Fibroblast of lung (primary cell): ENCODE data around the gene CDK11B. TPM values are rescaled to one million over a fixed set of nuclear protein-coding genes. Genes with fewer than 3 reads are reported as not detected.

Experiments
- DNase-seq, 2 donors: peaks; one replicate each; pipeline versions ENCODE4 v3.0.0 to v3.0.0-alpha.2; 2010; ENCODE audit warnings: low read depth in 2 of 2
- H2AFZ ChIP-seq: 2 replicates; pipeline ENCODE4 v1.5.1; 2012; ENCODE audit warnings: low read length, control low read depth, inconsistent platforms
- H3K27ac ChIP-seq: 2 replicates; pipeline ENCODE4 v1.5.1; 2011; ENCODE audit warnings: low read length, control low read depth; ENCODE audit not compliant: insufficient read depth
- H3K27me3 ChIP-seq: 2 replicates; pipeline ENCODE4 v1.5.1; 2011; ENCODE audit warnings: mild to moderate bottlenecking, low read length; ENCODE audit not compliant: control insufficient read depth, insufficient read depth
- H3K36me3 ChIP-seq: 2 replicates; pipeline ENCODE4 v1.5.1; 2011; ENCODE audit warnings: low read length; ENCODE audit not compliant: control insufficient read depth, insufficient read depth
- H3K4me1 ChIP-seq: 2 replicates; pipeline ENCODE4 v1.5.1; 2011; ENCODE audit warnings: low read length; ENCODE audit not compliant: control insufficient read depth, insufficient read depth; ENCODE audit errors: extremely low read depth
- H3K4me2 ChIP-seq: 2 replicates; pipeline ENCODE4 v1.5.1; 2011; ENCODE audit warnings: low read length, control low read depth; ENCODE audit not compliant: insufficient read depth; ENCODE audit errors: extremely low read depth
- H3K4me3 ChIP-seq, 4 experiments: fragments of 200-600 bp in 1 of 4; sonication (generic) in 1 of 4; replicated peaks in 1 of 4; 2 replicates each; pipeline ENCODE4 v1.5.1; 2011 to 2016; ENCODE audit warnings: low read length in 4 of 4, low read depth in 3 of 4, mild to moderate bottlenecking in 3 of 4, control low read depth in 2 of 4, inconsistent platforms in 1 of 4, mixed read lengths in 1 of 4; ENCODE audit not compliant: insufficient read depth in 1 of 4; ENCODE audit errors: control extremely low read depth in 1 of 4
- H3K79me2 ChIP-seq: 2 replicates; pipeline ENCODE4 v1.5.1; 2012; ENCODE audit warnings: mild to moderate bottlenecking, low read length, inconsistent platforms; ENCODE audit not compliant: control insufficient read depth, insufficient read depth
- H3K9ac ChIP-seq: 2 replicates; pipeline ENCODE4 v1.5.1; 2011; ENCODE audit warnings: mild to moderate bottlenecking, low read length, control low read depth; ENCODE audit not compliant: insufficient read depth
- H3K9me3 ChIP-seq: 2 replicates; pipeline ENCODE4 v1.5.1; 2012; ENCODE audit warnings: low read depth, low read length; ENCODE audit not compliant: control insufficient read depth, insufficient read depth
- H4K20me1 ChIP-seq: 2 replicates; pipeline ENCODE4 v1.5.1; 2011; ENCODE audit warnings: low read length; ENCODE audit not compliant: control insufficient read depth, insufficient read depth; ENCODE audit errors: extremely low read depth
- CTCF ChIP-seq, 2 donors: IDR thresholded peaks in 1 of 2; conservative IDR thresholded peaks in 1 of 2; 1 replicate in 1 of 2; 2 replicates in 1 of 2; pipeline ENCODE4 v1.5.1; 2011 to 2012; ENCODE audit warnings: low read length in 2 of 2, control low read depth in 1 of 2, inconsistent platforms in 1 of 2, low read depth in 1 of 2, mild to moderate bottlenecking in 1 of 2
- EZH2 ChIP-seq: IDR thresholded peaks from 2 replicates; pipeline ENCODE4 v1.5.1; 2012; ENCODE audit warnings: low read length, control low read depth, mild to moderate bottlenecking; ENCODE audit errors: missing control alignments
- polyA plus RNA-seq, 2 donors: library from polyadenylated mRNA; depleted of rRNA in 1 of 2; stranded (reverse) in 1 of 2; unstranded in 1 of 2; fragments of >200 nt; gene quantifications; 2 replicates each; pipeline ENCODE4 v1.2.1, GENCODE V29; 2011 to 2012; ENCODE audit warnings: missing spikeins in 1 of 2
- total RNA-seq: library from RNA; depleted of rRNA; stranded (reverse); fragments of >200 nt; gene quantifications from 2 replicates; pipeline ENCODE4 v1.2.1, GENCODE V29; 2014

Gene CDK11B
- total and polyA plus RNA-seq, 2 donors (not counting 1 experiment from before 2014, with no cell fraction given): 2.5 to 9.7 TPM

GRCh38 chr1:1622788-1623094 is 36.1 kb downstream of the CDK11B start:
- Histone ChIP-seq H3K4me2 (no peak overlapping the region), H3K9ac (no peak overlapping the region), H3K4me3 (no peak overlapping the region), H2AFZ (no peak overlapping the region), H3K36me3 (peaks cover 6% of the 10 kb centered on the region), H3K27ac (no peak overlapping the region), H3K27me3 (no peaks in the 10 kb centered on the region), H4K20me1 (no peaks in the 10 kb centered on the region), H3K4me1 (no peaks in the 10 kb centered on the region), H3K9me3 (no peaks in the 10 kb centered on the region), H3K79me2 (no peaks in the 10 kb centered on the region)
- DNase-seq: no peak
- TF ChIP-seq EZH2 (no peak), CTCF (conservative IDR thresholded peaks at IDR 0.05 in 1 of 2, IDR thresholded peaks at IDR 0.05 in 1 of 2; ENCODE audit: low read depth in 1 of 2, low read length in 2 of 2) (no peak)

DNA sequence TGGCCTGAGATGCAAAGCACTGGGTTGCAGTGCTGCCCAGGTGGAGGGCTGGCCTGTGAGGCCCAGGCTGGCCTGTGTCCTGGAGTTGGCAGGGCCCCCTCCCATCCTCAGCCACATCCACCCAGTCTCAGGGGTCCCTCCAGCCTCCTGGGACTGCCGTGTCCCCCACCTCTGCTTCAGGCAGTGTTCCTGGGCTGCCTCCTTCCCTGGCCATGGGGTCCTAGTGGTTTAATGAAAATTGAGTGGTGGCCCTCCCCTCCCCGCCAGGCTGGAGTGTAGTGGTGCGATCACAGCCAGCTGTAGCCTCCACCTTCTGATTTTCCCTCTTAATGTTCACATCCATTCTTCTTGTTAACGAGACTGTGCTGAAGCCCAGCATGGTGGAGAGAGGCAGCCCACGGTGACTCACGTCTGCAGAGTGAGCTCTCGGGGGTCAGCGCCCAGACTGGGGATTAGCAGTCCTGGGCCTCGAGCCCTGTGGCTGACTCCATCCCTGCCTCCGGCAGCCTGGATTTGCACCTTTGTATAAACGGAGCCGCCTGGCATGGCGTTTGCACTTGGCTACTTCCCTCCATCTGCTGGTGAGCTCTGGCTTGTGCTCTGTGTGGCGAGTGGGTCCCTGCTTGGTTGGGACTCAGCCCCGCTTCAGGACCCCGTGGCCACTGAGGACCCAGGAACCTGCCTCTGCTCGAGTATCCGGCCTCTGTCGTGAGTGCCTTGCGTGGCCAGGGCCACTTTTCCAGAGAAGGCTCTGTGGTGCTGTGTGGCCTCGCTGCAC is 36.6 kb downstream of the CDK11B start:
- no peak overlapping the region for H3K27ac ChIP-seq
- no peaks in the 10 kb centered on the region for H3K9me3 ChIP-seq
- no peak overlapping the region for H3K4me2 ChIP-seq
- peak in 1 of 2 donors; percentile 48 for DNase-seq
- H3K79me2 ChIP-seq: peaks cover 1% of the 10 kb centered on the region
- no peak for TF ChIP-seq EZH2
- no peak for TF ChIP-seq CTCF (conservative IDR thresholded peaks at IDR 0.05 in 1 of 2, IDR thresholded peaks at IDR 0.05 in 1 of 2; ENCODE audit: low read depth in 1 of 2, low read length in 2 of 2)
- H3K4me1 ChIP-seq: no peaks in the 10 kb centered on the region
- no peaks in the 10 kb centered on the region for H4K20me1 ChIP-seq
- no peak overlapping the region for H3K9ac ChIP-seq
- no peak overlapping the region for H2AFZ ChIP-seq
- H3K4me3 ChIP-seq: no peak overlapping the region
- no peaks in the 10 kb centered on the region for H3K27me3 ChIP-seq
- H3K36me3 ChIP-seq: peaks cover 7% of the 10 kb centered on the region

DNA sequence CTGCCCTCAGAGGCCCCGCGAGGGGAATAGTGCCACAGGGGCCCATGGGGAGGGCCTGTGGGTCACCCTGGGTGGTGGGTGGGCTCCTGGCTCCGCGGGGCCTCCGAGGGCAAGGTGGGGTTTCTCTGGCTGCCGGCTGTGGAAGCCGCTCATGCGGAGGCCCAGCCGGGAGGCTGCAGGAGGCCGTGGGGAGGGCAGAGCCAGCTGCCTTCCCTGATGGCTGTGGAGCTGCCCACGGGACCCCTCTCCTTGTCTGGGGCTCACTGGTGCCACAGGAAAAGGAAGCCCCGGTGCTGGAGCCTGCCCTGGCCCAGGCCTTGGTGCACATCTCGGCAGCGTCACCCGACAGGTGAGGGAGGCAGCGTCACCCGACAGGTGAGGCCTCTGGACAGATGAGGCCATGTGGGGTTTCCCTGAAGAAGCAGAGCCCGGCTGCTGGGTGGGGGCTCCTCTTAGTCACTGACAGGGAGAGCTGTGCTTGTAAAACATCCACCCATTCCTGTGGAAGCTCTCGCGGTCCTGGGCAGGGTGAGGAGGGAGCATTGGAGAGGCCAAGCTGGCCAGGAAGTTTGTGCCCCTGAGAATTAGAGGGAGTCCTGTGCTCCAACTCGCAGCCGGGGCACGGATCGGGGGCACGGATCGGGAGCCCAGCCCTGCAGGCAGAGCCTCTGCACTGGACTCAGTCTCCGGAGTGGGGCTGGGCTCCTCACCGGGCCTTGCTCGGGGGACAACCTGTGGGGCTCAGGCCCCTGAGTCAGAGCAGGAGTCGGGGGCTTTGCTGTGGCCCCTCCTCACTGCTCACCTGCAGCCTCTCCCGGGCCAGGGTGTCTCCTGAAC is 37.4 kb downstream of the CDK11B start:
- Histone ChIP-seq H3K79me2 (peaks cover 9% of the 10 kb centered on the region), H3K9me3 (no peaks in the 10 kb centered on the region), H3K36me3 (peaks cover 5% of the 10 kb centered on the region), H4K20me1 (no peaks in the 10 kb centered on the region), H2AFZ (no peak overlapping the region), H3K4me3 (no peak overlapping the region), H3K27ac (no peak overlapping the region), H3K9ac (no peak overlapping the region), H3K27me3 (no peaks in the 10 kb centered on the region), H3K4me1 (peaks cover 4% of the 10 kb centered on the region), H3K4me2 (no peak overlapping the region)
- TF ChIP-seq CTCF (conservative IDR thresholded peaks at IDR 0.05 in 1 of 2, IDR thresholded peaks at IDR 0.05 in 1 of 2; ENCODE audit: low read depth in 1 of 2, low read length in 2 of 2) (no peak), EZH2 (no peak)
- DNase-seq: no peak
